Left cardiac atrium (tissue), 4 donors: ENCODE data around the gene SLC6A9. TPM values are rescaled to one million over a fixed set of nuclear protein-coding genes. Genes with fewer than 3 reads are reported as not detected.

Experiments
- ATAC-seq, 2 donors: fragments of 200-7000 bp; cut with Tn5 transposase; one replicate each; pipeline ENCODE4 v1.9.1; 2020; ENCODE audit warnings: mild to moderate bottlenecking in 2 of 2, moderate library complexity in 2 of 2
- DNase-seq: peaks from one replicate; pipeline ENCODE4 v3.0.0-alpha.2; 2020
- intact Hi-C, 2 donors: fragments of 100-400 bp; cut with DNase I; formaldehyde crosslinking; loops; one replicate each; pipeline versions ENCODE4 v1.14.1 to v1.15.1; 2022 to 2023
- total RNA-seq, 2 donors: library from RNA; stranded (reverse); fragmentation: NEBNext Ultra II Directional; extraction: Animal tissue kit (Norgen Biotek cat#: 25700); gene quantifications; one replicate each; pipeline ENCODE4 v1.2.1, GENCODE V29; 2021
- donor health status: DM: no; HTN: yes; CAD: no.
- donor health status: DM: no; HTN: yes; CAD: no; lungs with severe emphysema.
- donor health status: DM: yes; HTN: yes; CAD: no.
- donor health status: Dilated cardiomyopathy.

Gene SLC6A9
- total RNA-seq, 2 donors from 2014 or later = 1.3 to 3.1 TPM

DNA sequence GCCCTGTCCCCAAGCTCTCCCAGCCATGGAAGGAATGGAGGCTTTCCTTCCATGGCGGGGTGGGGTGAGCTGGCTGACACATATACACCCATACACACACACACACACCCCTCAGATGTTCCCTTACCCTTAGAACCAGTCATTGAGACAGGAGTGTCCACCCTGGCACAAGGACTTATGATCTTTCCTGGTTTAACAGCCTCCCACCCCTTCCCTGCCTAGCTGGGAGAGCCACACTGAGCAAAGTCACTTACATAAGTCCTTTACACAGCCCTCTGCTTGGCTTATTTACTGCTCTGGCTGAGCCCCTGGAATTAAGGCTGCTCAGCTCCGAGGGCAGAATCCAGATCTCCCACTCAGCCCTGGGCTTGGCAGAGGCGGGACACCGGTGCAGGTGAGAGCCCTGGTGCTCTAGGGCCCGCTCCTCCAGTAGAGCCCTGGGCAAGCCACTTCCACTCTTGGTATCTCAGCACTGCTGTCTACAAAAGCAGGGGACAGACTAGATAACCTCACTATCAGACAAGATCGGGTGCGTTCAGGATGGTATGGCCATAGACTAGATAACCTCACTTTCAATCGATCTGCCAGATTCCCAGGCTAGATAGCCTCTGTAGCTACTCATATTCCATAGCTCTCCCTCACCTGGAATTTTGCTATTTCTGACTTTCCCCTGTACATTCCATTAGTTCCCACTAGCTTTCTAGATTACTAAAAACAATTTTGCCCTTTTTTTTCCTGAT lies 16.7 kb downstream of the SLC6A9 start:
- no peak for DNase-seq
- intact Hi-C loops = no loop called here
- no peak for ATAC-seq

- intact Hi-C loops = no loop called here
- no peak for ATAC-seq
- no peak for DNase-seq
These were observed 17.3 kb downstream of the SLC6A9 start for GRCh38 chr1:44013949-44014348.

DNA sequence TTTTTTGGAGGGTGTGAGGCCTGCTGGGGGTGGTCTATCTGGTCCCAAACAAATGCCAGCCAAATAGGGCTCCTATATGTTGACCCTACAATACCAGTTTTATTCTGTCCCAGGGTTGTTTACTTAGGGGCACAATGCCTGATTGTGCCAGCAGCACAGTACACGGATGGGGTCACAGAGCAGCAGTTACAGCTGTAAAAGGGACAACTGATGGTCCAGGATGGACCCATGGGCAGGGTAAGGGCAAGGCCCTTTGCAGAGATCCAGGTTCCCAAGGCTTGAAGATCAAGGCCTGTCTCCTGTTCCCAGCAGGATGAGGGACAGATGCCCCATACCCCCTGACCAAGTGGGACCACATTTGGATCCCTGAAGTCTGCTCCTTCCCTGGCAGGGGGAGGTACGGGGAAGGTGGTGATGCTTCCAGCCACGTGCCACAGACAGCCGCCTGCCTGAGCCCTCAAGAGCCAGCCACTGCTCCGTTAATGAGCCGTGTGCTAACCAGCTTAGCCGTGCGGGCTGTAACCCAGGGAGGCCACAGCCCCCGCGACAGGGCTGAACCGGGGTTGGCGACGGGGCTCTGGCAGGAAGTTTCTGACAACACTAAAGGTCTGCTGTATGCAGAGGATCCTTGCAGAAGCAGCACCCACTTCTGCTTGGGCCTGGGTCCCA lies 18.2 kb downstream of the SLC6A9 start:
- intact Hi-C loops = no loop called here
- DNase-seq (no peak), ATAC-seq (no peak)

DNA sequence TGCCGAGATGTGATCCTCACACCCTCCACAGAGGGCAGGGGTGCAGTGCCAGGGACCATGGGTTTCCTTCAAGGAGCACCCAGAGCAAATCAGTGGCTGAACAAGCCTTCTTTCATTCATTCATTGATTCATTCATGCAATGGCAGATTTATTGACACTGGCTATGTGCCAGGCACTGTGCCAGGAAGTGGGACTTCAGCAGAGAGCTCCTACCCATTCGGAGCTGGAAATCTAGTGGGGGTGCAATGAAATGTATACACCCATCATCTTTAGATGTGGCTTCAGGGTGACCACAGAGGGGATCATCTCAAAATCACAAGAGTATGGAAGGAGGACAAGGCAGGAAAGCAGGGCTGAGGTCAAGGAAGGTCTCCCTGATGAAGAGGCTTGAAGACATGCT lies 18.9 kb downstream of the SLC6A9 start:
- ATAC-seq (no peak), DNase-seq (no peak)
- intact Hi-C loops = no loop called here

GRCh38 chr1:44010935-44011471 lies 20.3 kb downstream of the SLC6A9 start:
- no peak for DNase-seq
- ATAC-seq = no peak
- intact Hi-C loops = no loop called here

DNA sequence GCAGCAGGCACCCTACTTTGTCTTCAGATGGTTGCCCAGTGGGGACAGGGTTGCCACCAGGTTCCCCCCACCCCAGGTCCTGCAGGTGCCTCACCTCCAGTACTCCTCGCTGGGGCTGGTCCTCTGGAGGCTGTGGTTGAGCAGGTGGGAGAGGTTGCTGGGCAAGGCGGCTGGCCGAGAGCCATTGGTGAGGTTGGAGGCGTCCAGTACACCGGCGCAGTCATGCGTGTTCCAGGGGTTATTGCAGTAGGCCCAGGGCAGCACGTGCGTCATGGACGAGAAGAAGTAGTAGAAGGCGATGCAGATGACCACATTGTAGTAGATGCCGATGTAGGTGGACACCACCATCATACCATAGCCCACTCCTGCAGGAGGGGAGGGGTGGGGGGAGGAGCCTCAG lies 23.0 kb downstream of the SLC6A9 start:
- ATAC-seq = no peak
- intact Hi-C loops = loop anchor here (5.0 to 10.0 kb wide), 3 partner anchors 34 to 587 kb away; no protein-coding TSS in a partner anchor
- DNase-seq = no peak

GRCh38 chr1:44002606-44003157 lies 28.6 kb downstream of the SLC6A9 start:
- no peak for DNase-seq
- no peak for ATAC-seq
- intact Hi-C loops = loop anchor here in 1 of 2 donors (5.0 to 10.0 kb wide), 2 partner anchors 35 to 592 kb away; no protein-coding TSS in a partner anchor

- no peak for ATAC-seq
- intact Hi-C loops = loop anchor here in 1 of 2 donors (5.0 to 10.0 kb wide), 2 partner anchors 35 to 593 kb away; no protein-coding TSS in a partner anchor
- no peak for DNase-seq
These were observed 29.1 kb downstream of the SLC6A9 start for GRCh38 chr1:44002165-44002564.

DNA sequence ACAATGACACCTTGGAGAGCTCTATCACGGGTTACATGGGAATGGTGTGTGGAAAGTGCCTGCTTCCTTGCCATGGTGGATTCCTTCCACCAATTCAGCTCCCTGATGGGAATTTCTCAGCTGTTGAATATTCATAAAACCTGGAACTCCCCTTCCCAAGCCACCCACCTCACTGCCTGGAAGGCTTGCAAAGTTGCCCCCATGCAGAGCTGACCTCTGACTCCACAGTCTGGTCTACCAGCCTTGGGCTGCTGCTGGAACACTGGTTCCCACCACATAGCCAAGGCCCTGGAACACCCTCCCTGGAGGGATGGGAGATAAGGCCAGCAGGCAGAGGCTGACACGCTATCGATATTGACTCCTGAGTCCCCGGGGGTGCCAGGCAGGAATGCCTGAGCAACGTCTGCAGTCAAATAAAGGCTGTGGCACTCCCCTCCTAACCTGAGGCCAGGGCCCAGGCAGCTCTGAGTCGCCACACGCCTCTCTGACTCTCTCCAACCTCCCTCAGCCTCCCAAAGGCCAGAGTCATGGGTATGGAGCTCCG lies 31.1 kb downstream of the SLC6A9 start:
- DNase-seq (no peak), ATAC-seq (no peak)
- intact Hi-C loops = loop anchor here in 1 of 2 donors (5.0 to 10.0 kb wide), 2 partner anchors 37 to 595 kb away; no protein-coding TSS in a partner anchor

- DNase-seq = no peak
- ATAC-seq = peak in 1 of 2 donors; percentile 21
- intact Hi-C loops = no loop called here
These were observed 31.8 kb downstream of the SLC6A9 start for GRCh38 chr1:43999455-43999854.

DNA sequence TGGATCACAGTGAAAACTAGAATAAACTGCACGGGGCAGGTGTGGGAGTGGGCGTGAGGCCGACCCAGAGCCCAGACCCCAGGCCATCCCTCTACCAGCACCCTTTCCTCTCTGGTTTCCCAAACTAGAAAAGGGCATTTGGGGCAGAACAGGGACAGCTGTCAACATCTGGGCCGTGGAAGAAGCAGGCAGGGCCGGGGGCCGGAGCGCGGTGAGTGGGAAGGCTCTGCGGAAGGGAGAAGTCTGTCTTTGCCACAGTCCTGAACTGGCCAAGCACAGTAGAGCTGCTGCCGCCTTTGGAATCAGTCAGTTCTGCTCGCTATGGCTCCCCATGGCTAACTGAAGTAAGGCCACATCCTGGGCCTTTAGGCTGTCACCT lies 33.3 kb downstream of the SLC6A9 start:
- ATAC-seq (no peak), DNase-seq (no peak)
- intact Hi-C loops = no loop called here

DNA sequence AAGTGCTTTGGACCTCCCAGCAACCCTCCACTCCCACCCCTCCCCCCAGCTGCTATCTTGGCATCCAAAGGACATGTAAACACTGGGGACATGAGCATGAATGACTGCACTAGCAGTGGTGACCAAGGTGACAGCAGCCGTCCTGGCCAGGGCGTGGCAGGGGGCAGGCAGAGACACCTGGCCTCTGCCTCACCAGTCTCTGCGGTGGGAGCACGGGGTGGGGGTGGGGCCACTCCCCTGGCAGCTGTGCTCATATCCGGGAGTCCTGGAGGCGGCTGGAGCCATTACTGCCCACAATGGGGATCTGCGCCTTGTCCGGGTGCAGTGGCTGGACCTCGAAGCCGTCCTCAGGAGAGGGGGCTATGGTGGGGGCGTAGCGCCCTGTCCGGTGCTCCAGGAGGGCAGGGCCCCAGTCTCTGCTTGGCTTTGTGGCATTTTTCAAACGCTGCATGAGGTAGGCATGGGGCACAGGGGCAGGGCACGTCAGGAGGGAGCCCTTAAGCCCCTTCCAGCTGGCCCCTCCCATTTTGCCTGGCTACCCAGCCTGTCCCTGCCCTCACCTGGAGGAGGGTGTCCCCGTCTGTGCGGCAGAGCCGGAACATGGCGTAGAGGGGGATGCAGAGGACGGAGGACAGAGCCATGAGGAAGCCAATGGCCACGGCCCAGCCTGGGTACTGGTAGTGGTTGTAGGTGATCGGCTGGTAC lies 33.8 kb downstream of the SLC6A9 start:
- ATAC-seq = no peak
- intact Hi-C loops = no loop called here
- no peak for DNase-seq

GRCh38 chr1:43996733-43997115 lies 34.5 kb downstream of the SLC6A9 start:
- DNase-seq (no peak), ATAC-seq (no peak)
- intact Hi-C loops = no loop called here

DNA sequence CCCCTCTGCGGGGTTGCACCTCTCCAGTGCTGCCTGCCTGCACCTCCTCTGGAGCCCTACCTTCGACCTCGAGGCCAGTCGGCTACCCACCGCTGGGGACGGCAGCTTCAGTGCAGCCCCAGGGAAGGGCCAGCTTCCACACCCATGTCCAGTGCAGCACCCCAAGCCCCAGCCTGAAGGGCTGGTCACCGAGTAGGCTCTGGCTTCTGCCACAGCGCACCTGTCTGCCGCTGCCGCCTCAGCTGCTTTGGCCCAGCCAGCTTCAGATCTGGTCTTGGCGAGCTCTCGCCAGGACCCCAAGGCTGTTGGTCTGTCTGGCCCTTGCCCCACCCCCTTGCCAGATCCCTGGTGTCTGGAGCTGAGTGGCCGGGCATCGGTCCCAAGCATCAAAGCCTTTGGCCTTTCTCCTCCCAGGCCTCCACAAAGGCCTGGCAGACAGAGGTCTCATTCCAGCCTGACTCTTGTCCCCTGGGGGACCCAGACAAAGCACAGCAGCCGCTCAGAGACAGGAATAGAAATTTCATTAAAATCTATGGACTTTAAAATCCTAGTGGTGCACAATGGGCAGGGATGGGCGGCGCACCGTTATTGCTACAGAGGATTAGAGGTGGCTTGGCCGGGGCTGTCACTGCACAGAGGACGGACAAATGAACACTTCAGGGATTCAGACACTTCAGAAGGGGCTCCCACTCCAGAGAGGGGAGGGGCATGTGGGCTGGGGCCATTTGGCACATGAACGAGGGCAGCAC lies 35.1 kb downstream of the SLC6A9 start:
- no peak for ATAC-seq
- DNase-seq = no peak
- intact Hi-C loops = no loop called here

DNA sequence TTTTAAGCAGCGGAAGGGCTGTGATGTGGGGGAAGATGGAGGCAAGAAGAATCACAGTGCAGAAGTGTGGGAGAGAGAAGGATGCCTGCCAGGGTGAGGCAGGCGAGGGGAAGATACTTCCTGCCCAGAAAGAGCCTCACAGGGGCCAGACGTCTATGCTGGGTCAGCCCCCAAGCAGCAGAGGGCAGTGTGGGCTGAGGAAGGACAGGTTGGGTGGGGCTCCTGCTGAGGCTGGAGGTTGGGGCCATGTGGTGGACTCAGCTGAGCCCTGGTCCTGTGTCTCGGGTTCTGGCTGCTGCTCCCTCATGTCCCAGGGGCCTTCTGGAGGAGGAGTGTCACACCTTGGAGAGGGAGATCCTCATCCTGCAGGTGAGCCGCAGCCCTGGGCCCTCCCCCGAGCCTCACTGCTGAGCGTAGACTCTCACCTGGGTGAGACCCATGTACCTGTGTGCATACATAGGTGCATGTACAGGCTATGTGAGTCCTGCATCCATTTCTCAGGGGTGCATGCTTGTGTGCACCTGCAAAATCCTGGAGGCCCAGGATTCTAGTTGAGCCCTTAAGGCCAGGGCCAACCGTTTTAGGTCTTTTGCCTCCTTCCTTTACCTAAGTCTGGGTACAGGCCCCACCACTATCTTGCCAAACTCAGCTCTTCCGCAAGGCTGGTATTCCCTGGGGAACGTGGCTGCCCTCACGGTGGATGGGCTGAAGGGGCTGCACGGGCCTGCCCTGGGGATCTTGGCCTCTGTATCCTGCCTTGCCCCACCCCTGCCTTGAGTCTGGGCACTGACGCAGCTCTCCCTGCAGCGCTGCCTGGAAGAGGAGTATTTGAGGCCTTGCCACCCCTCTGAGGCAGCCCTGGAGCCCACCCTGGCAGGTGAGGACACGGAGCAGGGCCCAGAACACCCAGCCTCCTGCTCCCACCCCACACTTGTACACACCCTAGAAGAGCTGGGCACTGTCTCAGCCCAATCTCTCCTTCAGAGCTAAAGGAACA lies 36.2 kb downstream of the SLC6A9 start:
- DNase-seq (no peak), ATAC-seq (no peak)
- intact Hi-C loops = no loop called here

GRCh38 chr1:43994071-43994470 lies 37.2 kb downstream of the SLC6A9 start:
- ATAC-seq = no peak
- intact Hi-C loops = no loop called here
- DNase-seq = no peak

- DNase-seq (no peak), ATAC-seq (no peak)
- intact Hi-C loops = no loop called here
These were observed 37.9 kb downstream of the SLC6A9 start for GRCh38 chr1:43993206-43993914.
